HG03045 (cell line): ENCODE data around the gene TGFBR2.

Source experiments
- ATAC-seq: cut with Tn5 transposase; IDR thresholded peaks from one replicate; pipeline ENCODE4 v1.9.1; 2021; ENCODE audit warnings: mild to moderate bottlenecking, moderate library complexity; ENCODE audit not compliant: unreplicated experiment

The TGFBR2 gene

DNA sequence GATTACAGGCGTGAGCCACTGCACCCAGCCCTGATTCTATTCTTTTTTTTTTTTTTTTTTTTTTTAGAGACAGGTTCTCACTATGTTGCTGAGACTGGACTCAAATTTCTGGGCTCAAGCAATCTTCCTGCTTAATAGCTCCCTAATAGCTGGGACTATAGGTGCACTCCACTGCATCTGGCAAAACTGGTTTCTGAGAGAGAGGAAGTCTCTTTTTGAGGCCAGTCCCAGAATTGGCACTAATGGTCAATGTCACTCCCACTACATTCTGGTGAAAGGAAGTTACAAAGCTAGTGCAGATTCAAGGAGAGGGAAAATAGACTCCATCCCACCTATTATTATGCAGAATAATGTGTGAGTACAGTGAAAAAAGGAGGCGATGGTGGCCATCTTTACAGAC lies 5.8 kb upstream of the TGFBR2 start:
- no peak for ATAC-seq

DNA sequence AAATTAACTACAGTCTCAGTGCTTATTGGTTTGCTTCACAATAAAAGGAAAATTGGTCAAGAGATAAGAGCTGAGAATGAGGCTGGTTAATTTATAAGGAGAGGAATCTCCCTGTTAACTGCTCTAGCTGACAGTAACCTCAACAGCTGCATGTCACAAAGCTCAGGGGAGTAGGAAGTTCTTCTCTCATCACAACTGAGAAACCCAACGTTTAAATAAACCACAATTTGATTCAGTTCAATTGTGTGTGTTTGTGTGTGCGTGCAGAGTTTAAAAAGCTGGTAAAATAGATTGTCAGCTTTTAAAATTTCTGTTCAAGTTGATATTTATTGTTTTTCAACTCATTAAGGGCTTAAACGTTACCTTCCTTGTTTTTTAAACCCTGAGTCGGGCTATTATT lies 3.5 kb upstream of the TGFBR2 start:
- no peak for ATAC-seq

DNA sequence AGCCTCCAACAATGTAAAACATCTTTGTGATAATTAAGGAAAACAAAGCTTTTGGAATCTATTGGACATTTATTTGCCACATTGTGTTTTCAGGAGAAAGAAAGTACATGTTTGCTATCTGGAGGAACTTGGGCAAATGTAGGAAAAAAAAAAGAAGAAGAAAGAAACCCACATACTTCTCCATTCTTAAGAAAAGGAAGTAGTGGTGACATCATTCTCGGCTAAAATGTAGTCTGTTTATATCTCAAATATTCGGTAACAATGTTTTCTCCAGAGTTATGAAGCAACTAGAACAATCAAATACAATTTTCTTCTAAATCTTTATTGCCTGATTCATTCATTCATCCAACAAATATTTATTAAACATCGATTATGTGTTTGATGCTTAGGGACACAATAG lies 2.3 kb upstream of the TGFBR2 start:
- ATAC-seq = no peak

DNA sequence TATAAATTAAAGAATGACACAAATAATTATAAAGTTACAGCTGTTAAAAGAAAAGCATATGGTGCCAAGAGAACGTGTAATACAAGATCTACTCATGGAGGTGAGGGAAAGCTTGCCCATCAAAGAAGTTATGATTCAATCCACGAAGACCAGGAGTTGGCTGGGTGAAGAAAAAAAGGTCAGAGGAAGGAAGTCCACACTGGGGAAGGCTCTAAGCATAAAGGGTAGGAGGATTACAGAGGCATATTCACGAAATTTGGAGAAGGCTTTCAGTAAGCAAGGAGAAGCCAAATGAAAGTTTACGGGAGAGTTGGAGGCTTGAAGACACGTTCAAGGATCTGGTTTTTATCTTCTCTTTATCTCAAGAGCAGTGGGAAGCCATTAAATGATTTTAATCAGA lies 1.8 kb upstream of the TGFBR2 start:
- ATAC-seq = no peak

DNA sequence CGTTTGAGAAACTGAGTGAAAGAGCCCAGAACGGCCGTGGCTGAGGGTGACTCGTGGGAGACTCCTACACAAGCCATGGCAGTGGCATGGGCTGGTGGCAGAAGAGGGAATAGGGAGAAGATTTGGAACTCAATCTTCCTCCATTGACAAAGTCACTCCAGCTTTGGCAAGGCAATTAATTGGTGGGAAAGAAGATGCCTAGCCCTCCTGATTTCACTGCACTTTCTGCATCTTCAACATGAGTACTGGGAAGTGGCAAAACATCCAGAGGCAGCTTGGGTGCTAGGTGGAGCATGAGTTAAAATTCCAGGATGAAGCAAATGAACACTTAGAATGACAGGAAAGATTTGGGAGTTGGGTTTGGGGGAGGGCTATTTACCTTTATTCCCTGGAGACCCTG lies 1.4 kb upstream of the TGFBR2 start:
- ATAC-seq = no peak

DNA sequence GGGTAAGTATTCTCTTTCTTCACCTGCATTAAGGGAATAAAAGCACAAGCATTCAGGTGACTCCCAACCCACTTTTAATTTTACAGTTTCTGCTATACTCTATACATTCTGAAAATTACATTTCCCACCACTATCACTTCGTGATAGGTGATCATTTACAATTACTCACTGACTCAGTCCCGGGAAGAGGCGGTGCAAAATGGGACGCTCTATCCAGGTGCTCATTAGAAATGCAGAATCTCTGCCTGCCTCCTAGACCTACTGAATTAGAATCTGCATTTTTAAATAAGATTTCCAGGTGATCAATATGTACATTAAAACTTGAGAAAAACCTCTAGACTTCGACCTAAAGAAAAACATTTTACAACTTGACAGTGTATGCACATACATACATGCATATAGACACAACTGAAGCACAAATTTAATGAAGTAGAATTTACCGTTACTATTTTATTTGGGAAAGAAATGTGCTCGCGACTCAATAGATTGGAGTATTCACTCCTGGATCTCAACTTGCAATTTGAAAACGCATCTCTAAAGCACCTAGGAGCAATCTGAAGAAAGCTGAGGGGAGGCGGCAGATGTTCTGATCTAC lies 598 bp upstream of the TGFBR2 start:
- ATAC-seq = no peak

DNA sequence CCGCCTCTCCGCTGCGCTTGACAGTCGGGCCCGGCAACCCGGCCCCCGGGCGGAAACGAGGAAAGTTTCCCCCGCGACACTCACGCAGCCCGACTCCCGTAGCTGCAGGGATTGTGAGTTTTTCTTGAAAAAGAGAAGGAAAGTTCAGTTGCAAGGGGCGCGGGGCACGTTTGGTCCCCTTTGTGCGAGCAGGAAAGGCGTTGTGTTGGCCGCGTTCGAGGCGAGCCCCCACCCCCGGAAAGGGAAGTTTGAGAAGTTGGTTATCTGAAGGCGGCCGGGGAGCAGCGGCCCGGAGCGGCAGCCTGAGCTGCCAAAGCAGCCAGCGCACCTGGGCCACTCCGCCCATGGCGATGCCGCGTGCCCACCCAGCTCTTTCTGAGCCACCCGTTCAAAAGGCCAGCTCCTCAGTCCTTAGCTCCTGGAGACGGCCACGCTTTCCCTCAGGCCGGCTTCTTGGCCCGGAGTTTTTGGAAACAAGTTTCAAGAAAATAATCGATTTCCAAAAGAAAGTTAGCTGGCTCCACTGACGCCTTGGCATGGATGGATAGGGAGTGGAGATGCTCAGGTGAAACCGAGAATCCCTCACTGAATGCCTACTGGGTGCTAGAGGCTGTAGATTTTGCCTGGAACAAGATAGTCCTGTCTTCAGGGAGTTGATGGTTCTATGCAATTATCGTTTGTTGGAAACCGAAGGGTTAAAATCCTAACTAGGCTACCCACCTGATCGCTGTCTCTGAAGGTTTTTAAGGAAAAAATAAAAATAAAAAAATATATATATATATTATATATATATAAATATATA lies 832 bp downstream of the TGFBR2 start:
- peak; percentile 52 for ATAC-seq

DNA sequence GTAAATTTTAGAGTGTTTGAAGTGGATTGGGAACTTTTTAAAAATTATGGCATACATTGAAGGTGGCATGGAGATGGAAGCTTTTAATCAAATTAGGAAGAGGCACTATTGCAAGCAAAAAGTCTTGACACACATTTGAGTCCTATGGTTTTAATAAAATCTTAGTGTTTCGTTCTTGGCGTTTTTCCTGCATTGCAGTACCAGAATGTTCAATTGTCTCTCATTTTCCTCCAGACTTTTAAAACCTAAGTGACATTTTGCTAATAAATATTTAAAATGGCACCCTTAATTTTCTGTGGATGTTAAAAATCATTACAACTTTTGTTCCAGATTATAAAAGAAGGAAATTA lies 2.2 kb downstream of the TGFBR2 start:
- ATAC-seq = no peak

DNA sequence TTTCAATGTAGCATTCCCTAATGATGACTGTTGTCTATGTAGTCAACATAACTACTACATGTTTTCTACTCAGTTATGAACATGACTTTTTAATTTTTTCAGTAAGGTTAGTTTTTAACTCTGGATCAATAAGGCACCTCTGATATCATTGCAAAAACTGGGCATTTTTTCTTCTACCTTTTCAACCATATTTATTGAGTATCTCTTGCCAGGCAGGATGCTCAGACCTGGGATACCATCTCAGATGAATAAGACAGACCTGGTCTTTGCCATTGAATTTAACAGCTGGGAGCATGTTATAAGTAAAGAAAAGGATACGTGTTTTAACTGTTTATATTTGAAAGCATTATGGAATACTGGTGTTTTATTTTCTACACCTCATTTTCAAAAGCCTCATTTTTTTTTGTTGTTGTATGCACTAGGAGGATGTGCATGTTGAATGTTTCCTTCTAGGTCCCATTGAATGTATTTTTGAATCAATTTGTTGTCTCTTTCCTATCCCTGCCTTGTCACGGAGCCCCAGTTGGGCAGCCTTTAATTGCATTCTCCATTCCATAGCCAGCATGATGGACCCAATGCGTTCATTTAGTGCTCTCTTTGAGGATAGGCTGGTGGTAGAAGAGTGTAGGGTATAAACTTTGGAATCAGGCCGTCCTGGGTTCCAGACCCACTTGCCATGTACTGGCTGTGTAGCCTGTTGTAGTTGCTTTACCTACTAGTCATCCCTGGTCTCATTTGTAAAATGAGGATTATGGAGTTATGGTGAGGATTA lies 3.7 kb downstream of the TGFBR2 start:
- no peak for ATAC-seq

DNA sequence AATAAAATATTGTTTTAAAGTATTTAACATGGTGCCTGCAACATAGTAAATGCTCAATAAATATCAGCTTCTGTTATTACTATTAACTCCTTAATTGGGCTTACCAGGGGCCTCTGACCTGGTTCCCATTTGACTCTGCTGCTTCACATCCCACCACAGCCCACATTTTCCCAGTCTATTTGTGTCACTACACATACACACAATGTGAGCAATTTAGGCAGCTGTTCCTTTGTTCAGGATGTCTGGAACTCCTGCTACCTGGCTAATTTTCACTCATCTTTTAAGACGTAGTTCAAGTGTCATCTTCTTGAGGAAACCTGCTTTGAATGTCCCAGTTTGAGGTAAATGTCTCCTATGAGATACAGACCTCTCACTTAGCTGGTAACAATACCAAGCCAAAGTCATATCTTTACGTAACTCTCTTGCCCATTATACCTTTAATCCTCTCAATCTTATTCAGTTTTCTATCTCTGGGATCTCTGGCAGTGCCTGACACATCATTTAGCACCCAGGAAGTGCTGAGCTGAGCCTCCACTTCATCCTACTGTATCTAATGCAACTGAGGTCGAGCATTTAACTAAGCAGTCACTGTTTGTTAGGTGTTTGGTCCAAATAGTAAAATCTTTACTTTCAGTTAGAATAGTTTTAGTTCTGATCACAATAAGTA lies 4.4 kb downstream of the TGFBR2 start:
- ATAC-seq = no peak

DNA sequence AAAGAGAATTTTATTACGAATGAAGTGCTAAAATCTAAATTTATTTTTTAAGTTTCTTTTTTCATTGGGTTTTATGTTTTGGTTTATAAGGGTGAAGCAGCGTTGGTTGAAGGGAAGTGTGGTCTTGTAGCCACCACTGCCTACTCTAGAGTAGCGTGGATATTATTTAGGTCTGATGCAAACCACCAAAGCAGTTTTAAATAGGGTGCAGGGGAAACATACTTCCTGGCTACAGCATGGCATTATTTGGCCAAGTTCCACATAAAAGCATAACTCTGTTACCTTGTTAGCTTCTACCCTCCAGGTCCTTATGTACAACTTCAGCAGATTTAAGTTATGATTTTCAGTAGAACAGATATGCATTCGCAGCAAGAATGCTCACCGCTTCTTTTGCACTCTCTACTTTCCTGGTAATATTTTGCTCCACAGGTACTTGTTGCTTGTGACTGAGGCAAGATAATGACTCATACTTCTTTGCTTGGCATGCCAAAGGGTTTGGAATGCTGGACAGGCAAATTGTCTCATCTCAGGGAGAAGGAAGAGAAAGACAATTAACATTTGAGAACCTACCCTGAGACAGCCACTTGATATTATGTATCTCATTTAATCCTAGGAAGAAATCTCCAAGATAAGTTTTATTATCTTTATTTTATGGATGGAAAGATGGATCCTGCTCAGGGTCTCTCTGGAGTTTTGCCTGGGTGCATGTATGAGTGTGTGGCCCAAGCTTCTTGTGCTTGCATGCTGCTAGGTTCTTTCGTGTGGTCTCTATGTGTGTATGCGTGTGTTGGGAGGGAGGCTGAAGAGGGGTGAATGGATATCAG lies 5.4 kb downstream of the TGFBR2 start:
- ATAC-seq = no peak

DNA sequence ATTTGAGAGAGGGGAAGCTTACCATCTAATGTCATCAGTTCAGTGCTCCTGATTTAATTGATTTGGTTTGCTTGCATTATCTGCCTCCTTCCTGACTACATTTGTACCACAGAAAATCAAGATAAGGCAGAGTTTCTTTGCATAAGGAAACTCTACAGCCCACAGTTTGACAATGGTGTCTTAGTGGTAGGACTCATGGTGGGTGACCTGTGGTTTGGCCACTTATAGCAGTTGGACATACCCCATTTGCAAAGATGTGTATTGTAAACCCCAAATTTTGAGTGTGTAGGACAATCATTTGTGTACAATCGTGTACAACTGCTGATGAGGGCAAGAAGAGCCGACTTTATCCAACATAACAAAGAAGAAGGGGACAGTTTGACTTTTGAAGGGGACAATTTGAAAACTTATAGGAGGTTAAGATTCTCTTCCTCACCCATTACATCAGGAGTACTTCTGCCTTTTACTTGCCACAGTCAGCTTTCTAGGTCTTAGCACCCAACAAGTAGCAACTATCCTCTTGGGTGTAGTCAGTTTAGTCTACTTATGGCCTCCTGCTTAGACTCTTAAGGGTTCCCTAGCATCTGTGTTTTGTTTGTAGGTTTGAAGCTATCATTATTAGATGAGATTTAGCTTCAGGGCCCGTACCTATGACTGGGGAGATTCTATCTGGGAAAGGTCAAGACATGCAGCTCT lies 6.2 kb downstream of the TGFBR2 start:
- no peak for ATAC-seq

DNA sequence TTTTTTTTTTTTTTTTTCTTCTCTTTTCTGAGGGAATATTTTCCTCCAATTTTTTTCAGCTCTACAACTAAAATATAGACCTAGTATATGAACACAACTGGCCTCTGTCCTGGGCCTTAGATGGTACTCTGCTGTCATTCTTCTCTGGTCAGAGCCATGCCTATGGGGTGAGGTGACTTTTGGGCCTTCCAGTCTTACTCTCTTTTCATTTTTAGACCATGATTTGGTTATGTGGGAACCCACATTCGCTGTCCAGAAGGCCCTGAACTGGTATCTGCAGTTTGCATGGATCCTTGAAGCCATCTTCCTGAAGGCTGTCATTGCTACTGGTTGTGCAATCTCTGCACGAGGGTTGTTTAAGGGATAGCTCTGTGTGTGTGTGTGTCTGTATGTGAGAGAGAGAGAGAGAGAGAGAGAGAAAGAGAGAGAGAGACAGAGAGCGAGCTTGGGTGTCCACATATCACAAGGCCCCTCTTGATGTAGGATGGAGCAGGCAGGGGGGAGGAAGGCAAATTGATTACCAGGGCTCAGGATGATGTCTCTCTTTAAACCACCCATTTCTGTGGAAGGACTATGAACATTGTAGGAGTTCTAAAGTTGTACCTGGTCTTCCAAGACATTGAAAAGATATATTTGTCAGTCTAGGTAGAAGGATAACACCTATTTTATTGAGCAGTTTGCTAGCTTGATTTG lies 6.9 kb downstream of the TGFBR2 start:
- ATAC-seq = no peak

DNA sequence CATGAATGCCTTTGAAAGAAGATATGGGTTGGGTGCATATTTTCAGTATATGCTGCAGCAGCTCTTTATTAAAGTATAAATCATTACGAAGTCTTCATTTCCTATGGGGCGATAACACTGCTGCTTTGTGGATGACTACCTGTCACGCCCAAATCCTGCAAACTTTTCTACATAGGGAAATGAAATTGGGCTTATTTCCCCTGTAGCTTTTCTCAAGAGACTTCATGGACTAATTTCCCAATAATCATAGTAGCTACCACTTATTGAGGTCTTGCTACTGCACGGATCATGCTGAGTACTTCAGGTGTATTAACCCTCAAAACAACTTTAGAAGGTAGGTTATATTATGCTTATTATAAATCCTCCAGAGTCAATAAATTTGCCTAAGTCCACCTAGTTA lies 8.0 kb downstream of the TGFBR2 start:
- no peak for ATAC-seq

DNA sequence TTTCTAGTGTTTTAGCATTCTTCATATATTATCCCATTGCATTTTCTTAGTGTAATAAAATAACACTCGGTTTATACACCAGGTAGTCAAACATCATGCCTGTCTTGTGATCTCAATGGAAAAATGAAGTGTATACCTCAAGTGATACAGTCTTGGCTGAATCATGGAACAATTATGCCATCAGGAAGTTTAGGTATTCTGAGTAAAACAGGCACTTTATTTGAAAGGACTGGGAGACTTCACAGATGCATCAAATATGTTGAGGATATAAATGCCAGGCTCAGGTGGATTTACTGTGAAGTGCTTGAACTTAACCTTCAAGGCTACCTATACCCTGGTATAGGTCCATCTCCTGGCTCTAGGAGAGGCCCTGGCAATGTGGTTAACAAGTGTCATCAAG lies 8.5 kb downstream of the TGFBR2 start:
- no peak for ATAC-seq

DNA sequence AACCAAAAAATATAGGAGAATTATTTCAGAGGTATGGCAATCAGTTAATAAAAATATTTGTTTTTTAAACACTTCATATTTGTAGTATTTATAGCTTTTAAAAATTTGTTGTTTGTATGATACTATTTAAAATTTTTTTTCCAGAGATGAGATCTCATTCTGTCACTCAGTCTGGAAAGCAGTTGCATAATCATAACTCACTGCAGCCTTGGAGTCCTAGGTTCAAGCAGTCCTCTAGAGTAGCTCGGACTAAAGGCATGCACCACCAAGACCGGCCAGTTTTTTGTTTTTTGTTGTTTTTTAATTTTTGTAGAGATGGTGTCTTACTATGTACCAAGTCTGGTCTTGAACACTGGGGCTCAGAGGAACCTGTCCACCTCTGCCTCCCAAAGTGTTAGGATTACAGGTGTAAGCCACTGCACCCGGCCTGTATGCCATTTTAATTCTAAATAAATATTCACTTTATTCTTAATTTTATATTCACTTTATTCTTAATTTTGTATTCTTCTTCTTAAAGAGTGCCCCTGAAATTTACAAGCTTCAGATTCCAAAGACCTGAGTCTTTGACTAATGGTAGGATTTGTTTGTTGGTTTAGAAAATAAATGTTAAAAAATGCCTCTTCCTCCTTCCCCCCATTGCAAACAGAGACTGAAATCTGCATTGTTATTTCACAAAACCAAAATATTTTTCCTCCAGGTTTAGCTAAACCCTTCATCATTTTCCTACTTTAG lies 9.4 kb downstream of the TGFBR2 start:
- ATAC-seq = no peak

DNA sequence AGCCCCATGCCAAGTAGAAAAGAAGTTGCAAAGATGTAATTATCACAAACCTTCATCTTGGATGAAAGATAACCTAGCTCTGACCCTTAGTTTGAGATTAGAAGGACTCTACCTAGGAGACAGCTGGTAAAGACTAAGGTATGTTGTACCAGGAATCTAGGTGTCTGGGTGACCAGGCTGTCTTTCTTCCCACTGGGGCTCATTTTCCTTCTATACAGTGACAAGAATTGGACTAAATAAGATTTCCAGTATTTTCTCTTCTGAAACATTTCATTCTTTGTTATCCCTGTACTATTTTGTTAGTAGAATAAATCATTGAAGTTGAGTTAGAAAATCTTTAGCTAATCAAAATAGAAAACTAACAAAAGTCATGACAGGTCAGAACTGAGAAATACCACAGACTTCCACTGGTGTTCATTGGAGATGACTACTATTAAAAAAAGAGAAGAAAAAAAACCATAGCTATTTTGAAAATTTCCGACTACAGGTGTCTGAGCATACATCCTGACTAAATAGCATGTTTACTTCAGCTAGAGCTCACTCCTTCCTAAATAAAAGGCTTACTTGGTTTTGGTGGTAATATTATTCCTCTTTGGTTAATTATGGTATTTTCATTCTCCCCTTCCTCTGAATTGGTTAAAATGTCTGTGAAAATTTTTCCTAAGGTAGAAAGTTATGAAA lies 10.1 kb downstream of the TGFBR2 start:
- no peak for ATAC-seq

DNA sequence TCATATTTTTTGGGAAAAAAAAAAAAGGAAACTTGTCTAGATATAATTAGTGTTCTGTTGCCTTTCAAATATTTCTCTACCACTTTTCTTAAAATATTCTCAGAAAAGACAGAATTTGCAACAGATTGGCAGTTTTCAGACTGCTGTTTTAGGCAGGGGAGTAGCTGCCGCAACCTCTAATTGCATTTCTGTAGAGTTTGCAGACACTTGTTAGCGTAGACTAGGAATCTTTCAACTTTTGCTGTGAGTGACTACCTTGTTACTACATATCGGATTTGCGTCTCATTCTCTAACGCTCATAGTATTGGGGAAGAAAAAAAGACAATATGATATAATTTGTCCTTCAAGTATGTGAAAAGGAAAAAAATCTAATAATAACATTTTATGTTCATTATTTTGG lies 10.7 kb downstream of the TGFBR2 start:
- ATAC-seq = no peak
